CD4-positive, alpha-beta memory T cell (primary cell): ENCODE data around the gene TIMM17B. TPM values are rescaled to one million over a fixed set of nuclear protein-coding genes. Genes with fewer than 3 reads are reported as not detected.

Source experiments
- CTCF ChIA-PET: fragments of 350-600 bp; sonication (Branson Sonifier 250); formaldehyde crosslinking; loops from one replicate; lab custom pipeline; 2021; ENCODE audit warnings: inconsistent platforms; ENCODE audit not compliant: partially characterized antibody; lab: Charles Lee
- POLR2A ChIA-PET: fragments of 350-600 bp; sonication (Branson Sonifier 250); formaldehyde crosslinking; loops from one replicate; lab custom pipeline; 2021; ENCODE audit not compliant: partially characterized antibody; lab: Charles Lee
- DNase-seq, 5 donors: peaks; one replicate each; pipeline versions ENCODE4 v3.0.0 to v3.0.0-alpha.2; 2020 to 2022; ENCODE audit warnings: mixed read lengths in 1 of 5
- H3K27ac ChIP-seq: one replicate; pipeline ENCODE4 v1.7.0; 2013; ENCODE audit warnings: low read depth, low read length
- H3K27me3 ChIP-seq: 2 replicates; pipeline ENCODE4 v1.7.0; 2013; ENCODE audit warnings: mild to moderate bottlenecking, low read length, moderate library complexity; ENCODE audit not compliant: insufficient read depth
- H3K36me3 ChIP-seq: 2 replicates; pipeline ENCODE4 v1.7.0; 2013; ENCODE audit warnings: mild to moderate bottlenecking, low read length, moderate library complexity; ENCODE audit not compliant: insufficient read depth
- H3K4me1 ChIP-seq: 2 replicates; pipeline ENCODE4 v1.7.0; 2013; ENCODE audit warnings: mild to moderate bottlenecking, low read length, moderate library complexity; ENCODE audit not compliant: insufficient read depth
- H3K4me3 ChIP-seq, 2 donors: one replicate each; pipeline ENCODE4 v1.7.0; 2013; ENCODE audit warnings: low read length in 2 of 2, mild to moderate bottlenecking in 1 of 2
- H3K9me3 ChIP-seq, 2 donors: one replicate each; pipeline ENCODE4 v1.7.0; 2013; ENCODE audit warnings: low read length in 2 of 2, control low read depth in 1 of 2; ENCODE audit not compliant: control insufficient read depth in 1 of 2
- H3K27ac Mint-ChIP-seq, 7 donors: one replicate each; pipeline ENCODE4 v1.8.0; 2020 to 2021; ENCODE audit warnings: mixed read lengths in 7 of 7, mild to moderate bottlenecking in 6 of 7, inconsistent platforms in 3 of 7, moderate library complexity in 3 of 7
- H3K27me3 Mint-ChIP-seq, 2 donors: one replicate each; pipeline ENCODE4 v1.8.0; 2020 to 2021; ENCODE audit warnings: mixed read lengths in 2 of 2
- H3K36me3 Mint-ChIP-seq, 2 donors: one replicate each; pipeline ENCODE4 v1.8.0; 2020 to 2021; ENCODE audit warnings: mixed read lengths in 2 of 2, inconsistent platforms in 1 of 2, mild to moderate bottlenecking in 1 of 2
- H3K4me1 Mint-ChIP-seq, 4 donors: one replicate each; pipeline ENCODE4 v1.8.0; 2020 to 2021; ENCODE audit warnings: mixed read lengths in 4 of 4, mild to moderate bottlenecking in 1 of 4
- H3K4me3 Mint-ChIP-seq, 8 donors: one replicate each; pipeline ENCODE4 v1.8.0; 2020 to 2021; ENCODE audit warnings: mixed read lengths in 8 of 8, mild to moderate bottlenecking in 7 of 8, moderate library complexity in 6 of 8, inconsistent platforms in 3 of 8
- H3K9me3 Mint-ChIP-seq, 8 donors: one replicate each; pipeline ENCODE4 v1.8.0; 2020 to 2021; ENCODE audit warnings: mixed read lengths in 8 of 8, mild to moderate bottlenecking in 5 of 8, inconsistent platforms in 3 of 8, moderate library complexity in 1 of 8
- intact Hi-C: fragments of 100-400 bp; cut with micrococcal nuclease; formaldehyde crosslinking; loops from one replicate; pipeline ENCODE4 v1.15.1; 2023
- polyA plus RNA-seq, 2 donors: library from polyadenylated mRNA; unstranded; fragments of 300-500 nt; fragmentation: Illumina TruSeq; gene quantifications; one replicate each; pipeline ENCODE4 v1.2.3, GENCODE V29; 2021
- total RNA-seq, 2 experiments: library from RNA; stranded (reverse); gene quantifications; one replicate each; pipeline ENCODE4 v1.2.3, GENCODE V29; 2021

Gene TIMM17B
- total and polyA plus RNA-seq, 4 experiments from 2014 or later, result 42.6 to 69.7 (median 55.8) TPM

GRCh38 chrX:48938721-48939425 lies 41.3 kb upstream of the TIMM17B start:
- peak overlapping the region; percentile 71 to 87 (median 80) for H3K4me3 Mint-ChIP-seq
- intact Hi-C loops, result loop anchor here (1.0 to 2.0 kb wide), 2 partner anchors 18 to 291 kb away; partner anchors contain the start of gene OTUD5
- H3K36me3 Mint-ChIP-seq, result peaks cover 14 to 54% of the 10 kb centered on the region in 2 donors
- DNase-seq, result peak; percentile 73 to 88 (median 78)
- H3K27ac Mint-ChIP-seq, result peak overlapping the region; percentile 92 to 99 (median 96)
- H3K9me3 Mint-ChIP-seq, result peaks cover 0 to 7% (median 0%) of the 10 kb centered on the region in 8 donors
- Histone ChIP-seq H3K36me3 (peaks cover 2% of the 10 kb centered on the region), H3K4me3 (peak overlapping the region; percentile 3 to 41), H3K4me1 (peaks cover 98% of the 10 kb centered on the region), H3K9me3 (no peaks in the 10 kb centered on the region), H3K27ac (peak overlapping the region; percentile 94), H3K27me3 (no peaks in the 10 kb centered on the region)
- CTCF ChIA-PET, result interaction anchor here (0.8 to 4.2 kb wide), 6 partner anchors 10 to 291 kb away, joined by 3 to 23 read pairs (median 8); no protein-coding TSS in a partner anchor
- POLR2A ChIA-PET, result interaction anchor here (1.1 to 11.3 kb wide), 16 partner anchors 9 to 291 kb away, joined by 3 to 235 read pairs (median 6); partner anchors contain the start of genes GRIPAP1, HDAC6, OTUD5 and PIM2
- H3K27me3 Mint-ChIP-seq, result no peaks in the 10 kb centered on the region
- peaks cover 72 to 98% (median 89%) of the 10 kb centered on the region in 4 donors for H3K4me1 Mint-ChIP-seq

- intact Hi-C loops, result loop anchor here (1.0 to 2.0 kb wide), 4 partner anchors 8 to 306 kb away; partner anchors contain the start of gene PIM2
- Histone ChIP-seq H3K27ac (peak overlapping the region; percentile 94), H3K4me1 (peaks cover 93% of the 10 kb centered on the region), H3K9me3 (no peaks in the 10 kb centered on the region), H3K36me3 (peaks cover 5% of the 10 kb centered on the region), H3K4me3 (peak overlapping the region; percentile 29 to 58), H3K27me3 (no peaks in the 10 kb centered on the region)
- H3K4me3 Mint-ChIP-seq, result peak overlapping the region; percentile 73 to 87 (median 83)
- CTCF ChIA-PET, result interaction anchor here (0.9 to 4.2 kb wide), 14 partner anchors 9 to 289 kb away, joined by 3 to 23 read pairs (median 8); partner anchors contain the start of genes PIM2, PQBP1 and TIMM17B
- DNase-seq, result peak; percentile 92 to 95 (median 92)
- POLR2A ChIA-PET, result interaction anchor here (0.6 to 11.3 kb wide), 20 partner anchors 9 to 254 kb away, joined by 3 to 235 read pairs (median 6); partner anchors contain the start of genes GRIPAP1, HDAC6, KCND1 and OTUD5
- peaks cover 63 to 91% (median 80%) of the 10 kb centered on the region in 4 donors for H3K4me1 Mint-ChIP-seq
- H3K9me3 Mint-ChIP-seq, result peaks cover 0 to 7% (median 0%) of the 10 kb centered on the region in 8 donors
- no peaks in the 10 kb centered on the region for H3K27me3 Mint-ChIP-seq
- H3K36me3 Mint-ChIP-seq, result peaks cover 20 to 49% of the 10 kb centered on the region in 2 donors
- H3K27ac Mint-ChIP-seq, result peak overlapping the region; percentile 92 to 99 (median 96)
Observed at GRCh38 chrX:48937054-48937907, 39.7 kb upstream of the TIMM17B start.

GRCh38 chrX:48936429-48937053 lies 39.0 kb upstream of the TIMM17B start:
- Mint-ChIP-seq H3K9me3 (peaks cover 0 to 5% (median 0%) of the 10 kb centered on the region in 8 donors), H3K4me1 (peaks cover 56 to 83% (median 73%) of the 10 kb centered on the region in 4 donors), H3K27me3 (no peaks in the 10 kb centered on the region), H3K27ac (peak overlapping the region; percentile 92 to 99 (median 96)), H3K4me3 (peak overlapping the region; percentile 73 to 87 (median 83)), H3K36me3 (peaks cover 20 to 43% of the 10 kb centered on the region in 2 donors)
- ChIA-PET CTCF (interaction anchor here (0.9 to 4.2 kb wide), 12 partner anchors 10 to 288 kb away, joined by 3 to 23 read pairs (median 10); partner anchors contain the start of genes PIM2, PQBP1 and TIMM17B), POLR2A (interaction anchor here (0.9 to 11.3 kb wide), 17 partner anchors 9 to 253 kb away, joined by 3 to 235 read pairs (median 10); partner anchors contain the start of genes GRIPAP1, KCND1, OTUD5 and PIM2)
- Histone ChIP-seq H3K36me3 (peaks cover 5% of the 10 kb centered on the region), H3K9me3 (no peaks in the 10 kb centered on the region), H3K4me3 (peak overlapping the region in 1 of 2 donors; percentile 58), H3K27ac (peak overlapping the region; percentile 94), H3K4me1 (peaks cover 85% of the 10 kb centered on the region), H3K27me3 (no peaks in the 10 kb centered on the region)
- no peak for DNase-seq
- intact Hi-C loops, result loop anchor here (1.0 to 2.0 kb wide), 4 partner anchors 9 to 305 kb away; partner anchors contain the start of gene PIM2

- Histone ChIP-seq H3K9me3 (no peaks in the 10 kb centered on the region), H3K4me3 (no peak overlapping the region), H3K27me3 (no peaks in the 10 kb centered on the region), H3K36me3 (peaks cover 5% of the 10 kb centered on the region), H3K27ac (peak overlapping the region; percentile 68), H3K4me1 (peaks cover 73% of the 10 kb centered on the region)
- H3K27me3 Mint-ChIP-seq, result no peaks in the 10 kb centered on the region
- H3K9me3 Mint-ChIP-seq, result peaks cover 0 to 5% (median 0%) of the 10 kb centered on the region in 8 donors
- ChIA-PET CTCF (interaction anchor here (2.8 kb wide), 1 partner anchor 43 kb away, joined by 17 read pairs; no protein-coding TSS in a partner anchor), POLR2A (interaction anchor here (1.5 to 11.3 kb wide), 3 partner anchors 8 to 22 kb away, joined by 4 to 235 read pairs (median 10); partner anchors contain the start of gene PIM2)
- peaks cover 21 to 49% of the 10 kb centered on the region in 2 donors for H3K36me3 Mint-ChIP-seq
- intact Hi-C loops, result no loop called here
- H3K27ac Mint-ChIP-seq, result peak overlapping the region; percentile 95 to 99 (median 97)
- H3K4me3 Mint-ChIP-seq, result peak overlapping the region in 6 of 8 donors; percentile 39 to 80 (median 70)
- no peak for DNase-seq
- peaks cover 49 to 75% (median 65%) of the 10 kb centered on the region in 4 donors for H3K4me1 Mint-ChIP-seq
Observed at GRCh38 chrX:48935301-48935670, 37.7 kb upstream of the TIMM17B start.

GRCh38 chrX:48934581-48935300 lies 37.2 kb upstream of the TIMM17B start:
- Histone ChIP-seq H3K27me3 (no peaks in the 10 kb centered on the region), H3K4me1 (peaks cover 67% of the 10 kb centered on the region), H3K27ac (peak overlapping the region; percentile 68), H3K4me3 (no peak overlapping the region), H3K36me3 (peaks cover 5% of the 10 kb centered on the region), H3K9me3 (no peaks in the 10 kb centered on the region)
- CTCF ChIA-PET, result interaction anchor here (1.4 kb wide), 1 partner anchor 11 kb away, joined by 3 read pairs; no protein-coding TSS in a partner anchor
- peak; percentile 68 to 84 (median 80) for DNase-seq
- Mint-ChIP-seq H3K27ac (peak overlapping the region; percentile 95 to 99 (median 97)), H3K4me3 (peak overlapping the region in 7 of 8 donors; percentile 39 to 80 (median 77)), H3K27me3 (no peaks in the 10 kb centered on the region), H3K36me3 (peaks cover 24 to 49% of the 10 kb centered on the region in 2 donors), H3K9me3 (peaks cover 0 to 7% (median 0%) of the 10 kb centered on the region in 8 donors), H3K4me1 (peaks cover 47 to 73% (median 61%) of the 10 kb centered on the region in 4 donors)
- POLR2A ChIA-PET, result interaction anchor here (1.0 to 11.3 kb wide), 3 partner anchors 15 to 37 kb away, joined by 3 to 235 read pairs (median 4); partner anchors contain the start of genes PIM2 and PQBP1
- intact Hi-C loops, result no loop called here
